HG03135 (cell line): ENCODE measurements around the gene GAS2.

Experiments
- ATAC-seq: cut with Tn5 transposase; IDR thresholded peaks from one replicate; pipeline ENCODE4 v1.9.1; 2021; ENCODE audit warnings: mild to moderate bottlenecking, moderate library complexity; ENCODE audit not compliant: unreplicated experiment

The GAS2 gene

DNA sequence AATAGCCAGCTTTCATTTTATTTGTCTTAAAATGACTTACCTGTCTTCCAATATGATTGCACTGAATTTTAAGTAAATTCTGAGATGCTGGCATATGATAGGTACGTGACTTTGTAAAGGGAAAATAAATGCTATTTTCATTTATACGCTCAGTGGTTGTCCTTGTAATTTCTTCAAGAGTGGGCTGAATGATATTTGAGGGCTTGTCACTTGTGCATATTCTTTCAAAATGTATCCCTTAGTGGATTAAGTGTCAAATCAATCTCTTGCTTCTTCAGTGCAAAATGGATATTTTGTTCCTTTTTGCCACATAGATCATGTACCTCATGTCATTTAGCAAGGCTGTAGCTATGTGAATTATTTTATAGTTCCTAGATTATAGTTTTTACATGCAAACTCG lies 56.9 kb downstream of the GAS2 start:
- no peak for ATAC-seq

- ATAC-seq, result no peak
Measured at GRCh38 chr11:22725079-22725478, 58.7 kb downstream of the GAS2 start.

DNA sequence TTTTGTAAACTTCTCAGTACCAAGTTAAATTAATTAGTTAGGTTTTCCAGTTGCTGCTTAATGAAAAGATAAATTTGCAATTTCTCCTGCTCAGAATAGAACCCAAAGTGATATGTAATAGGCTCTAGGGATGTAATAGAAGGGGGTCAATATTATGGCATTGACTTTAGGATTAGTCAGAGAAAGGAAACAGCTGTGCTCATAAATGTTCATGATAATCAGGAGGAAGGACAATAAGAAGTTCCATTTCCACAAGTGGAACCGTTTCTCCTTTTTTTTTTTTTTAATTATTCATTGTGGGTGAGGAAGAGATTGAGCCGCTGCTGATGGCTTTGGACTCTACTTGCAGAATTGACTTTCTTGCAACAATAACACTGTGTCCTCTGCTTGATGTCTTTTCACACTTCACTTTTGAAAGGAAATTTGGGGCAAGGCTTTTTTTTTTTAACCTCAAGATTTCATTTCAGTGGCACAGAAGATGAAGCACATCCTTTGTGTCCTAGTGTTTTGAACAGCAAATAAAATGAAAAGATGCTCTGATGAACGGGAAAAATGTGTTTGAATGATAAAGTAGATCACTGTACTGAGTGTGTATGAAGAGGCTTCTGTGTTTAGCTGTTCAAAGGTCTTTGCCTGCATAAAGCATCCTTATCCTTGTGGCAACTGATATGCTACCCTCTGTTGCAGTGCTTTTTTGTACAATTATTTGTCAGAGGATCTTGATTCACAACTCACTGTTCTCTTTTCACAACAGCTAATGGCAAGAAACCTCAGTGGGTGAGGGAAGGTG lies 62.4 kb downstream of the GAS2 start:
- no peak for ATAC-seq

DNA sequence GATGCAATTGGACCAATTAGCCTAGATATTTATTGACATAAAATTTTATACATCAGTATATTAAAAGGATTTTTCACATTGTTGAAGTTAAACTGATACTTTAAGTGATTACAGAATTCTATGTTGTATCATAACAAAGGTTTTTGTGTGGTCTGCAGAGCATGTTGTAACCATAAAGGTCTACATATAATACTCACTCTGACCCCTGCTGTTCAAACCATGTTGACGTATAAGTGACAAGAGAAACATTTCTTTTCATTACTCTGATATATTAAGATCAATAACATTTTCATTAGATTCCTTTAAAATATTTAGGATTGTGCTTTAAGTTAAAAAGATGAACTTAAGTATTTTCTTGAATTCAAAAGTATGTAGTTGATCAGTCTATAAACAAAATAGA lies 63.9 kb downstream of the GAS2 start:
- no peak for ATAC-seq

- ATAC-seq, result no peak
Measured at GRCh38 chr11:22732588-22732987, 66.2 kb downstream of the GAS2 start.

DNA sequence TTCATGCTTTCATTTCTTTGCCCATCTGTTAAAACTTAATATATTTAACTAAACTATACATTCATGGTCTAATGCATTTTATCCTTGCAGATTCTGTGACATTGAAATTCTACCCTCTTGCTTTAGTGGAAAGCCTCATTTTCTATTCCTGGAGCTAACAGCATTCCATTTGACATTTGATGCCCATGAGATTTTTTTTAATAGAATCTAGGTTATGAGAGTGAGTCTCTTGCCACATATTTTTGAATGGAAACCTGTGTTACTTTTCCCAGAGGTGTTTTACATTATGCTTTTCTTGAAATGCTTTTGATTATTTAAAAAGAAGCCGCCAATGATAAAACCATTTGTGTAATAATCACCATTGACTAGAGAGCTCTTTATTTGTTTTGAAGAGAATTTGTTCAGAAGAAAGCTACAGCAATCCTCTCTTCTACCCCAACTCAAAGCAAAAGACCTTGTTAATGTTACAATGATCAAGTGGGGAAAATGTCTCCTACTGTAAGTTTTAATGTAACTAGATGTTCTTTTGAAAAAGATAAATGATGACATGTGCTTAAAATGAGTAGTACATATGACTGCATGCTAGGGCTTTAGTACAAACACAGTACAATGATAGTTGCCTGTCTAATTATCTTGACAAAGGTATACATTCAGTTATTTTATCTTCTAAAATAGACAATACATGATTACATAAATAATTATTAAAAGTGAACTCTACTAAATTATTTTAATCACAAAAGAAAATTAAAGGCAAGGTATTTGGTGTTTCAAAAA lies 67.3 kb downstream of the GAS2 start:
- no peak for ATAC-seq

DNA sequence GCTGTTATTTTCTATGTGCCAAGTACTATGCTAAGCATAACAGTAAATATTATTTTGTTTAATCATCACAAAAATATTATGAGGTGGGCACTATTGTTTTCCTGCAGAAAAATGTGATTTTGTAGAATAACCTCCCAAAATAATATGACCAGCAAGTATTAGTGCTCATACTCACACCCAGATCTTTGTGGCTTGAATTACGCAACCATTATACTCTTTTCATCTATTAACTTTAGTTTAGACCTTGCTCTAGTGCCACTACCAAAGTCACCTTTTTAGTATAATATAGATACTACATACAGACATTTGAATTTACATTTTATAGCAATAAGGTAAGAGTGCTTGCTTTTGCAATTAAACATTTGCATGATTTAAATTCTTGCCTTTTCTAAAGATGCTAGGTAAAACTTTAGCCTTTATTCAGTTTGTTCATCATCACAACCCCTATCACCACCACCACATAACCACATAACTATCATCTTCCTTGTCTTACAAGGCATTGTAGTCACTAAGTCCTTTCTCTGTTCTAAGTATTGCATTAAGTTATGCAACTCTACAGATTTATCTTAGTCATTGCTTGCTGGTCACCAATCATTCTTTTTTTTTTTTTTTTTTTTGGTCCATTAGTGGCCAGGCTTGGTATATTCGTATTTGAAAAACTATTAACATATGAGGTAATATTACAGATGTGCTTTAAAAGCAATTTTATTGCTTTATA lies 68.4 kb downstream of the GAS2 start:
- no peak for ATAC-seq

DNA sequence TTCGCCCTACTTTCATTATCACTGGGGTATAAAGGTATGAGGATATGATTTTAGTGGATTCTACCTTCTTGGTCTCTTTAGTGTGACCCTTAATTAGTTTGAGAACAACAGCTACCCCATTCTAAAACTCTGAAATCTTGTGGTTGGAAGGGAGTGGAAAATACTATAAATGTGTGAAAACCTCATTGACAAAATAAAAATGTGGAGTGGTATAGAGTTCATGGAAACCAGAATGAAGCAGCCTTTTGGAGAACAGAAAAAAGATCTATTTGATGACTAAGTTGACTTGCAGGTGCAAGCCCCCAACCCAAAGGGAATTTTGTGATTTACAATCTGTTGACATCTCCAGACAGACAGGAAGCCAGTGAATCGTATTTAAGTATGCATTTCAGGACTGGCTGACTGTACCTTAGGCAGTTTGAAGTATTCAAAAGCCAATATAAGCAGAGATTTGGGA lies 75.8 kb downstream of the GAS2 start:
- no peak for ATAC-seq

DNA sequence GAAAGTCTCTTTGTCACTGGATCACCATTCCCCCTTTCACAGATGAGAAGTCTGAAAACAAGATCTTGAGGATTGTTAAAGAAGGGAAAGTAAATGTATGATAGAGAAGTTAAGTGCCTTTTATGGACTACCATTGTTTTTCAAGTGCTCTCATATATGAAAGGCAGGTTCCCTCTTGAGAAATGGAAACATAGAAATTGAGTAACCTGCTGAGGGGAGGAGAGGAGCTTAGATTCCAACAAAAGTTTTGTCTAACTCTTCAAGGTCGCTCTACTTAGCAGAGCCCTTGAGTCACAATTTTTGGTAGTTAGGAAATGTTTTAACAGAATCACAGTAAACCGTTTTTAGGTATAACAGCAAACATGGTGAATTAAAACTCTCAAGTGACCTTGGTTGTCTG lies 83.1 kb downstream of the GAS2 start:
- no peak for ATAC-seq

- no peak for ATAC-seq
Measured at GRCh38 chr11:22752908-22753310, 86.5 kb downstream of the GAS2 start.

GRCh38 chr11:22753416-22753815 lies 87.0 kb downstream of the GAS2 start:
- no peak for ATAC-seq

- ATAC-seq, result no peak
Measured at GRCh38 chr11:22761066-22761465, 94.7 kb downstream of the GAS2 start.

- ATAC-seq, result no peak
Measured at GRCh38 chr11:22763166-22763565, 96.8 kb downstream of the GAS2 start.

GRCh38 chr11:22764735-22765134 lies 98.3 kb downstream of the GAS2 start:
- ATAC-seq, result no peak

GRCh38 chr11:22768281-22768680 lies 101.9 kb downstream of the GAS2 start:
- ATAC-seq, result no peak

- ATAC-seq, result no peak
Measured at GRCh38 chr11:22769081-22769480, 102.7 kb downstream of the GAS2 start.

- ATAC-seq, result peak; percentile 69
Measured at GRCh38 chr11:22774716-22775115, 108.3 kb downstream of the GAS2 start.

GRCh38 chr11:22775248-22775647 lies 108.8 kb downstream of the GAS2 start:
- no peak for ATAC-seq

- ATAC-seq, result no peak
Measured at GRCh38 chr11:22778642-22779041, 112.2 kb downstream of the GAS2 start.

DNA sequence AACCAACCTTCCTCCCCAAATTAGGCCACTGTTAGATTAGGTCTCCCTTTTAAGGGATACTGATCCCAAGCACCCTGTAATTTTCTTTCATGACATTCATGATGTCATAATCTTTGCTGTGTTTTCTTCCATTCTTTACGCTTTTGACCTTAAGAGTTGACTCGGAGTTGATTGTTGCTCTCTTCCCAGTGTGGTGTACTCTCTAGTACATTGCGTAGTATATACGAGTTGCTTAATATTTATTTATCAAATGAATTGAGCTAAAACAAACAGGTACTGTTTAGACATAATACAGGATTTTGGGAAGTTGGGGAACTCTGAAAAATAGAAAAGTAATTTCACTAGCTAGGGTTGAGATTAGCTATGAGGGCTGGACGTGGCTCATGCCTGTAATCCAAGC lies 113.4 kb downstream of the GAS2 start:
- ATAC-seq, result no peak

DNA sequence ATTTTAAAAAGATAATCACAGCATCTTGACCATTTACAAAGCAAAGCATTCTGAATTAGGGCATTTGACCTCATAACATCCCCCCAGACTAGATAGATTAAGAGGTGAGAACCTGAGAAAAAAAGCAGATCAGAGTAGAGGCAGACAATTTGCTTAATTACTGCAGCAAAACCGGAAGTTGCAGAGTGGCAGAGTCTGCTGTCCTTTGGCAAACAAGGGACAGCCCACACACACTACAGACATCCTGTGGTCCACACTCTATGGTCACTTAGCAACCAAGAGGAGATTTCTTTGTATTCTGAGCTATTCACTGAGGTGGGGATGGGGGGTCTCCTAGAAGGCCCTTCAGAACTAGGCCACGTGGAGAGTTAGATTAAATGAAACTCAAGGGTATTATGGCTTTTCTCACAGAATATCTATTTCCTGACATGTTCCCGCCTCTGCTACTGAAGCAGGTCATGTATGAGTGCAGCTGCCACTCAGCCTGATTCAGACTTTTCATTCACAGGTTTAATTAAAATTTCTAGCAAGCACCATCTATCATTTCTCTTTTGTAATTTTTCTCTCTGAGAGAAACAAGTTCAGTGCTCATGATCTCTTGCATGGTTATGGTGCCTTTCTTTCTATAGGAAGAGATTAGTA lies 114.7 kb downstream of the GAS2 start:
- peak; percentile 93 for ATAC-seq
